Hepatocyte (in vitro differentiated cells): ENCODE data around the gene SWSAP1.

ENCODE experiments used
- EZH2 ChIP-seq: fragments of 200-600 bp; sonication (generic); IDR thresholded peaks from 2 replicates; pipeline ENCODE4 v1.6.1; 2016; ENCODE audit warnings: antibody characterized with exemption, mild to moderate bottlenecking, borderline replicate concordance
- EZH2phosphoT487 ChIP-seq: fragments of 200-600 bp; sonication (generic); IDR thresholded peaks from one replicate; pipeline ENCODE4 v1.6.1; 2018; ENCODE audit warnings: antibody characterized with exemption, mild to moderate bottlenecking, low read depth, moderate library complexity; ENCODE audit not compliant: unreplicated experiment, severe bottlenecking
- TF ChIP-seq, protein P1 (sequence below): fragments of 200-600 bp; sonication (generic); IDR thresholded peaks from 2 replicates; pipeline ENCODE4 v1.5.1; 2016; ENCODE audit warnings: antibody characterized with exemption, mild to moderate bottlenecking; ENCODE audit not compliant: poor library complexity

DNA sequence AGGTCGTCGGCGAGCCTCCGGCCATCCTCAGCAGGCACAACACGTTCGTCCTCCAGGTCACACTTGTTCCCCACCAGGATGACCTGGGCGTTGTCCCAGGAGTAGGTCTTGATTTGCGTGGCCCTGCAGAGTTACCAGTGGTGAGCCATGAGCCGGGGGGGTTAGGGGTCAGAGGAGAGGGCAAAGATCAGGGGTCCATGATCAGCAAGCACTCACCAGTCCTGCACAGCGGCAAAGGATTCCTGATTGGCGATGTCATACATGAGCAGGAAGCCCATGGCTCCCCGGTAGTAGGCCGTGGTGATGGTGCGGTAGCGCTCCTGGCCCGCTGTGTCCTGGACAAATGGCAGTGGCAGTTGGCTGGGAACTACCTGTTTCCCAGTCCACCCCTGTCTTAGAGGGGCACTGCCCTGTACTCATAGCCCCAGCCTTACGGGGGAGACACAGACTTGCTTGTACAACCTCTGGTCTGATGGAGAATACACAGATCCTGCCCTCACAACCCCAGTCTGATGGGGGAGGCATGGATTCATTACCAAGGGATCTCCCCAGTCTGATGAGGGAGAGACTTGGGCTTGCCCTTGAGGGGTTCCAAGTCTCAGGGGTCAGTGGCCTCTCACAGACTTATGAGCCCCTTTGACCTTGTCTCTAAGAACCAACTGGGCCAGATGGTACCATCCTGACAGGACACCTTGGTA lies 38.9 kb upstream of the SWSAP1 start:
- TF ChIP-seq, protein P1, sequence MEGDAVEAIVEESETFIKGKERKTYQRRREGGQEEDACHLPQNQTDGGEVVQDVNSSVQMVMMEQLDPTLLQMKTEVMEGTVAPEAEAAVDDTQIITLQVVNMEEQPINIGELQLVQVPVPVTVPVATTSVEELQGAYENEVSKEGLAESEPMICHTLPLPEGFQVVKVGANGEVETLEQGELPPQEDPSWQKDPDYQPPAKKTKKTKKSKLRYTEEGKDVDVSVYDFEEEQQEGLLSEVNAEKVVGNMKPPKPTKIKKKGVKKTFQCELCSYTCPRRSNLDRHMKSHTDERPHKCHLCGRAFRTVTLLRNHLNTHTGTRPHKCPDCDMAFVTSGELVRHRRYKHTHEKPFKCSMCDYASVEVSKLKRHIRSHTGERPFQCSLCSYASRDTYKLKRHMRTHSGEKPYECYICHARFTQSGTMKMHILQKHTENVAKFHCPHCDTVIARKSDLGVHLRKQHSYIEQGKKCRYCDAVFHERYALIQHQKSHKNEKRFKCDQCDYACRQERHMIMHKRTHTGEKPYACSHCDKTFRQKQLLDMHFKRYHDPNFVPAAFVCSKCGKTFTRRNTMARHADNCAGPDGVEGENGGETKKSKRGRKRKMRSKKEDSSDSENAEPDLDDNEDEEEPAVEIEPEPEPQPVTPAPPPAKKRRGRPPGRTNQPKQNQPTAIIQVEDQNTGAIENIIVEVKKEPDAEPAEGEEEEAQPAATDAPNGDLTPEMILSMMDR, result no peak
- TF ChIP-seq EZH2 (no peak), EZH2phosphoT487 (no peak)
